GM12872 (cell line): ENCODE measurements around the gene RNF167.

Experiments used
- TF ChIP-seq, protein P1 (sequence below): IDR thresholded peaks from 3 replicates; pipeline ENCODE4 v1.5.1; 2011; ENCODE audit warnings: low read depth, mild to moderate bottlenecking, low read length, moderate library complexity; ENCODE audit not compliant: insufficient read depth

The RNF167 gene

DNA sequence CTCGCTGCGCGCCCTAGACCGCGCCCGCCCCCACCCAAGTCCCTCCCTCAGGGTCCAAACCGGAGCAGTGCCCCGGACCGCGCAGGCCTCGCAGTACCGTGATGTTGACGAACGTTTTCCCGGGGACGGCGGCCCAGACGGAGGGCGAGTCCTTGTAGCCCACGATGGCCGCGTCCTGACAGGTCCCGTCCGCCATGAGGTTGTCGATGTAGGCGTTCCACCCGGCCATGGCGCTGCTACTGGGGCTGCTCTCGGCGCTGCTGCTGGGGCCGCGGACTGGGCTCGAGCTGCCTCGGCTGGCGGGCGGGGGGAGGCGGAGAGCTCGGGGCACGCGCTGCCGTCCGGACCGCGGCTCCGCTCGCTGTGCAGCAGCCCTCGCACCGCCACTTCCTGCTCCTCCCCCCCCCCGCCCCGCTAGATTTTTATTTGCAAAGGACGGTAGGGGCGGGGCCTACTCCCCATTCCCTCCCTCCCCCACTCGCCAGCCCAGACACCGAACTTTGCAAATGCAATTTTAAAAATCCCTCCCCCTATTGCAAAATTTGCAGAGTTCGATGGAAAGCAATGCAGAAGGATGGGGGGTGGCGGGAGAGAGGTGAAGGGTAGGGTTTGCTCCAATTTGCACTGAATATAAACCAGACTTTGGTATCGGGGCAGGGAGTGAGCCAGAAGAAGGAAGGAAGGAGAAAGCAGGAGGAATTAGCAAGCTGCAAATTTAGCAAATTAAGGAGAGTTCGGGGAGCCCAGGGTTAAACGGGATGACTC lies 8.3 kb downstream of the RNF167 start, which contains the start of gene PFN1:
TSS of gene PFN1 (minus strand) at position 365 of the 765 bp plus-strand sequence. CDS start at position 229, 136 bp downstream.
- TF ChIP-seq, protein P1, sequence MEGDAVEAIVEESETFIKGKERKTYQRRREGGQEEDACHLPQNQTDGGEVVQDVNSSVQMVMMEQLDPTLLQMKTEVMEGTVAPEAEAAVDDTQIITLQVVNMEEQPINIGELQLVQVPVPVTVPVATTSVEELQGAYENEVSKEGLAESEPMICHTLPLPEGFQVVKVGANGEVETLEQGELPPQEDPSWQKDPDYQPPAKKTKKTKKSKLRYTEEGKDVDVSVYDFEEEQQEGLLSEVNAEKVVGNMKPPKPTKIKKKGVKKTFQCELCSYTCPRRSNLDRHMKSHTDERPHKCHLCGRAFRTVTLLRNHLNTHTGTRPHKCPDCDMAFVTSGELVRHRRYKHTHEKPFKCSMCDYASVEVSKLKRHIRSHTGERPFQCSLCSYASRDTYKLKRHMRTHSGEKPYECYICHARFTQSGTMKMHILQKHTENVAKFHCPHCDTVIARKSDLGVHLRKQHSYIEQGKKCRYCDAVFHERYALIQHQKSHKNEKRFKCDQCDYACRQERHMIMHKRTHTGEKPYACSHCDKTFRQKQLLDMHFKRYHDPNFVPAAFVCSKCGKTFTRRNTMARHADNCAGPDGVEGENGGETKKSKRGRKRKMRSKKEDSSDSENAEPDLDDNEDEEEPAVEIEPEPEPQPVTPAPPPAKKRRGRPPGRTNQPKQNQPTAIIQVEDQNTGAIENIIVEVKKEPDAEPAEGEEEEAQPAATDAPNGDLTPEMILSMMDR, result no peak

DNA sequence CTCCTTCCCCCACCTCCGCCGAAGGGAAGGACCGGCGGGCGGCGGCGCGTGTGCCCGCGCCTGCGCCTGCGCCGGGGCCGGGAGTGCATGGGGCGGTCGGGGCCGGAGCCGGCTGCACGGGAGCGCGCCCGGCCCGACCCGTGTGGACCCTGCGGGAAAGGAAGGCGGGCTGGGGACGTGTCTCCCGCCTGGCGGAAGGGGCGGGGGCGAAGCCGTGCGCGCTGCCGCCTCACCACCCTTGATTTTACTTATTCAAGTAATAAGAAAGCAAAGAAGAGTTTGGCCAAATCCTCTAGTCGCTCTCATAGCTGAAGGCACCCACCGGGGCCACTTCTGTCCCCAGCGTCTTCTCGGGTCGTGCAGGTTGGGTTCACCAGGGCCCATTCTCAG lies 8.9 kb downstream of the RNF167 start:
- TF ChIP-seq, protein P1, result no peak

DNA sequence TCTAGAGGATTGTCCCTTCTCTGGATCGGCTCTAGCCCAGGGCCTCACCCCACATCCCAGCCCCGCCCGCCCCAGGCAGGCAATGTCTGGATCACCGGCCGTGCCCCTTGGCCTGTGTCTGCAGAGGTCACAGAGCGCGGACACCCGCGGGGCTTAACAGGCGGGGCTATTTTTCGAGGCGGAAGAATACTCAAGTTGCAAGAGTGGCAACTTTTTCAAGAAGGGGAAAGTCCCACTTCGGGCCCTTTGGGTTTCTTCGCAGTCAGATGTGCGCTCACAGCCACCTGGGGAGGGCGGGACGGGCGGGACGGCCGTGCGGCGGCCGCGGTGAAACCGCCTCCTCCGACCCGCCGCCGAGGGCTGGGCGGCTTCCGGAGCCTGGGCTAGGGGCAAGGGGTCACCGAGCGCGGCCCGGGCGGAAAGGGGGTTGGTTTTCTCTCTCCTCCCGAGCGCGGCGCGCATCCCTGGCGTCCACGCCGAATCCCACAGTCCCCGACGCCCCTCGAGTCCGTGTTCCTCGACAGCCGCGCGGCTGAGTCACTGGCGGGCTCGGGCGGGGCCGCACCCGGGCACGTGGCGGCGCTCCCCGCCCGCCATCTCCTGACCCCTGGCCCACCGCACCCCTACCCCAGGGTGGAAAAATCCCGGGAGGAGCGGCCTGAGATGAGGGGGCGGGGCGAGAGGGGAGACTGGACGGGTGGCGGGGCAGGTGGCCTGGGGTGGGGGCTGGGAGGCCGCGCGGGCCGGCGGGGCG lies 9.4 kb downstream of the RNF167 start:
- TF ChIP-seq, protein P1, result no peak

DNA sequence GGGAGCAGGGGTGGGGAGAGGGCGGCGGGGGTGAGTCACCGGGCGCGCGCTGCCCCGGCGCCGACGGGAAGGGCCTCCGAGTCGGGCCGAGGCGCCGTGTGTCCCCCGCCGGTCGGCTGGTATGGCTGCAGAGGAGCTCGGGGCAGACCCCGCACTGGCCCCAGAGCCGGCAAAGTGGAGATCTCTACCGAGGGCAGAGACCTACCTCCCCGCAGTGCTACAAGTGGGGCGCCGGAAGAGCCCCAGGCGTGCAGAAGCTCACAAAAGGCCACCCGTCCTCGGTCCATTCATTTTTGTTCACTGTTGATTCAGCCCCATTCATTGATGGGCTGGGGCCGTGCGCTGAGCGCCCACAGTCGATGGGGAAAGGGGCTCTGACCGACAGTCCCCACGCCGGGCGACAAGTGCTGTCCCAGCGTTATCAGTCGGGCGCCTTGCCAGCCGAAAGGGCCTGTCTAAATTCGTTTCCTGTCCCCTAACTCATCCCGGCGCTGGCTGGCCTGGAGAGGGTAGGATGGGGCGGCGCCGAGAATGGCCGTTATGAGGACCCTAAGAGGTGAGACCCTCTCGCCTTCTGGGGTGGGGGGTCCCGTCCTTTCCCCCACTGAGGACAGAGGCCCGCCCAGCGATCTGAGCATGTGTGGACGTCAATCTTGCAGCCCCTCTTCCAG lies 10.1 kb downstream of the RNF167 start:
- TF ChIP-seq, protein P1, result no peak

DNA sequence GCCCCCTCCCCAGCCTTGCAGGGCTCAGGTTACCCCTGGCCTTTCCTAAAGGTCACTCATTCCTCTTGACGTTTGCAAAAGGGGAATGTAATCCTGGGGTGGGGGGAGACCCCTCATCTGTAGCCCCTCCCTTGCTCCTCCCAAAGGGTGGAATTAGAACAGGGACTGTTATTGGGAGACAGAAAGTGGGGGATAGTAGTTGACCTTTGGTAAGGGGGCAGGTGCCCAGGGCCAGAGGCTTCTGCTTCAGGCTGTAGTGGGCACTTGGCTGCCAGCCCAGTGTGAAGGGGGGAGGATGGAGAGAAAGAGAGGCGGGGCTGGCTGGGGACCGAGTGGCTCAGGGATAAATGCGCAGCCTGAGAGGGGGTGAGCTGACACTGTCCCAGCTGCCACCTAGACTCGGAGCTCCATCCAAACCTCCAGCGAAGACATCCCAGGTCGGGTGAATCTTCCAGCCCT lies 10.7 kb downstream of the RNF167 start, which contains the start of gene ENO3:
TSS of gene ENO3 (plus strand) at position 374 of the 459 bp plus-strand sequence. CDS start 711 bp downstream, outside the sequence.
- TF ChIP-seq, protein P1, result no peak

DNA sequence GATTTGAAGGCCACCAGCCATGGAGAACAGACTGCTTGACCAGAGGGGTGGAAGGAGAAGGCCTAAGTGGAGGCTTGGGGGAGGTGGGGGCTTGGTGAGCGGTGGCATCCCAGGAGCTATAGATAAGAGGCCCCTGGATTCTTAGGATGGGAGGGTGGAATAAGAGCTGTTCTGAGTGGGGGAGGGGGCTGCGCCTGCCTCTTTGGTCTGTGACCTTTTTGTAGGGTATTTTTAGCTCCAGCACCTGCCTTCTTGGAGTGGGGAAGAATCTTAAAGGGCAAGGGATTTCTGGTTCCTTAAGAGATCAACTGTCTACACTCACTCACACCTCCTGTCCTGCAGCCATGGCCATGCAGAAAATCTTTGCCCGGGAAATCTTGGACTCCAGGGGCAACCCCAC lies 11.4 kb downstream of the RNF167 start:
- TF ChIP-seq, protein P1, result no peak

DNA sequence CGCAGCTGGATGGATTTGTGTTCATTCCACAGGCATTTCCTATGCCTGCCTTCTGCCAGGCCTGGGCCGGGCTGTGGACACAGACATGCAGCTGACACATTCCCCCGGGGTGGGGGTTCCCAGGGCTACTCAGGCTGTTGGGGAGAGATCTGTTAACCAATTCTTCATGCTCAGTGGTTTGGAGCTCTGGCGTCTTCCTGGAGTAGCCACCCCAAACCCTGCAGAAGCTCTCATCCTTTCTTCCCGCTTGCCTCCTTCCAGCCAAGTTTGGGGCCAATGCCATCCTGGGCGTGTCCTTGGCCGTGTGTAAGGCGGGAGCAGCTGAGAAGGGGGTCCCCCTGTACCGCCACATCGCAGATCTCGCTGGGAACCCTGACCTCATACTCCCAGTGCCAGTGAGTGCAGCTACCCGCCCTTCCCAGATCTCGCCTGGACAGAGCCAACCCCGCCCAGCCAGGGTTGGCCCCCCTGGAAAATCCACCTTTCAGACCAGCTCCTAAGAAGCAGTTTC lies 13.4 kb downstream of the RNF167 start:
- TF ChIP-seq, protein P1, result no peak
